Activated CD4-positive, alpha-beta T cell treated with anti-CD3 and anti-CD28 coated beads, Interleukin-2, amount 50 U/mL, for 24 hours (primary cell): ENCODE data around the gene RAB3IL1.
A peak's percentile ranks its signal among the peaks of the same experiment; 100 is the strongest.
"Not testable (repeated sequence)": the region's sequence is repeated elsewhere in the genome, so short reads cannot be mapped to it uniquely, and the experiment has no call there.

Experiments
- DNase-seq, 2 donors: peaks; one replicate each; pipeline ENCODE4 v3.0.0-alpha.2; 2020; ENCODE audit warnings: low read depth in 1 of 2, low spot score in 1 of 2

Gene RAB3IL1

DNA sequence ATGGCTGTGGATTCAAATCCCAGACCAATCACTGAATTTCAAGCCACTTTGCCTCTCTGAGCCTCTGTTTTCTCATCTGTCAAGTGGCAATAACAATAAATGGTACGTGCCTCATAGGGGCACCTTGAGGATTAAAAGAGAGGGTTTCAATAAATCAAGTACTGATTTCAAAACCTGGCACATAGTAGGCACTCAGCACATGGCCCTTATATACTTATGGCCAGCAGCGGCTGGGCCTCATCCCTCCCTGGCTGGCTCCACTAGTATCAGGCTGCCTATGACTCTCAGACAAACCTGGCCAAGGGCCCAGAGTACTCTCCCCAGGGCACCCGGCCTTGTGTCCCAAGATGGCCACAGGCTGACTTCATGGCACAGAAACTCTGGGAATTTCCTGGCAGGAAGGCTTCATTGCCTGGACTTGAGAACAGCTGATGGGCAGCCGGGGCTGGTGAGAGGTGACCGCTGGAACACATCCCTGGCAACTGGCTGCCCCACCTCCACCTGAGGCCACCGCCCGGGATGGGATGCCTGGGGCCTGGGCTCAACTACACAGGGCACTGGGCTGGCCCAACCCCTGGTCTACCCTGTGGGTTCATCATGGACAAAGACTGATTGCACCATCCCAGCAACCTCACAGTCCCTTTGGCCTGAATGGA lies 29.4 kb downstream of the RAB3IL1 start:
- no peak for DNase-seq

GRCh38 chr11:61886643-61887042 lies 30.7 kb downstream of the RAB3IL1 start:
- no peak for DNase-seq

- no peak for DNase-seq
Measured at GRCh38 chr11:61885784-61886580, 31.4 kb downstream of the RAB3IL1 start.

DNA sequence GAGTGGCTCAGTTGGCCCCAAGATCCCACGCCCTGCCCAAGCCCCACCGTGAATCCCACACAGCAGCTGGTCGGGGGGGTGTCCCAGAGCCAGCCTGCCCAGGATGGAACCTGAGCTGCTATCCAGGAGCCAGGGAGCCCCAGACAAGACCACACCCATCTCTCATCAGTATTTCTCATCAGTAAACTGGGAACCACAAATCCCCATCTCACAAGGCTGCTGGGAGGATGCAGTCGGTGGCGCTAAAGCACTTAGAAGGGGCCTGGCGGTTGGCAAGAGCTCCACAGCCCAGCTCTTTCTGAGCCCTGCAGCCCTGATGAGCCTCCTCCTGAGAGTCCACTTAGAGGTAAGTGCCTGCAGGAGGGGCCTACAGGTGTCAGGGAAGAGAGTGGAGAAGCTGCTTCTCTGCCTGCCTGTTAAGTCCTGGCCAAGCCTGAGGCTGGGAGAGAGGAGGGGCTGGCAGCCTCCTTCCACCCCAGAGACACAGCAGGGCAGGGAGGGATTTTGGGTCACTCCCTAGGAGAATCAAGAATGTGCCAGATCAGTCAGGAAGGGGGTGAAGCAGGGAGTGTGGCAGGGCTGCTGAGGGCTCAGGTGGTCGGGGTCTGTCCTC lies 32.1 kb downstream of the RAB3IL1 start:
- DNase-seq = no peak

GRCh38 chr11:61883947-61884346 lies 33.4 kb downstream of the RAB3IL1 start:
- DNase-seq = no peak

- DNase-seq = no peak
Measured at GRCh38 chr11:61883327-61883726, 34.0 kb downstream of the RAB3IL1 start.

DNA sequence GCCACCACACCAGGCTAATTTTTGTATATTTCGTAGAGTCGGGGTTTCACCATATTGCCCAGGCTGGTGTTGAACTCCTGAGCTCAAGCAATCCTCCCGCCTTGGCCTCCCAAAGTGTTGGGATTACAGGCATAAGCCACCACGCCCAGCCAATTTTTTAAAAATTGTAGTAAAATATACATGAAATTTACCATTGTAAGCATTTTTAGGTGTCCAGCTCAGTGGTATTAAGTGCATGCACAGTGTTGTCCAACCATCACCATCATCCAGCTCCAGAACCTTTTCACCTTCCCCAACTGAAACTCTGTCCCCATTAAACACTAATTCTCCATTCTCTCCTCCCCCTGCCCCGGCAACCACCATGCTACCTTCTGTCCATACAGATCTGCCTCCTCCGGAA lies 34.5 kb downstream of the RAB3IL1 start:
- DNase-seq = no peak

DNA sequence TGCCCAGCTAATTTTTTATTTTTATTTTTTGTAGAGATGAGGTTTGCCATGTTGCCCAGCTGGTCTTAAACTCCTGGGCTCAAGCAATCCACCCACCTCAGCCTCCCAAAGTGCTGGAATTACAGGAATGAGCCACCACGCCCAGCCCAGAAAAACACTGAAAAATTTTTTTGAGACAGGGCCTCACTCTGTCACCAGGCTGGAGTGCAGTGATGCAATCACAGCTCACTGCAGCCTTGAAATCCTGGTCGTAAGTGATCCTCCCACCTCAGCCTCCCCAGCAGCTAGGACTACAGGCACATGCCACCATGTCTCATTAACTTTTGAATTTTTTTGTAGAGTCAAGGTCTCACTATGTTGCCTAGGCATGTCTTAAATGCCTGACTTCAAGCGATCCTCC lies 35.1 kb downstream of the RAB3IL1 start:
- DNase-seq = not testable (repeated sequence)

GRCh38 chr11:61881397-61881796 lies 36.0 kb downstream of the RAB3IL1 start:
- no peak for DNase-seq

GRCh38 chr11:61880454-61880853 lies 36.9 kb downstream of the RAB3IL1 start:
- DNase-seq = no peak

- no peak for DNase-seq
Measured at GRCh38 chr11:61880031-61880430, 37.3 kb downstream of the RAB3IL1 start.

GRCh38 chr11:61879152-61879551 lies 38.2 kb downstream of the RAB3IL1 start:
- no peak for DNase-seq

DNA sequence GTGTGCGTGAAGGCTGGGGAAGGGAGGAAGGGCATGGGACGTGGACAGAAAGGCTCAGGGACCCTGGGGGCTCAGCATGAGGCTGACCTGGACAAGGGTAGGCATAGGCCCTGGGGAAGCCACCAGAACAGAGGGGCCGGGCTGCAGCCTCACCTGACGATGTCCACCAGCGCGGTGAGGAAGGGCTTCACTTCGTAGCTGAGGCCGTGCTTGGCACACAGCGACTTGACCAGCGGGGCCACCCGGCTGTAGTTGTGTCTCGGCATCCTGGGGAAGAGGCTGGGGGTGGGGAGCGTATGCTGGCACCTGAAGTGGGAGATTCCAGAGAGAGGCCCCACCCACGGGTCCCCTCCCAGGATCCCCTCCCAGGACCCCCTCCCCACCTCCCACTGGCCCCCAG lies 41.7 kb downstream of the RAB3IL1 start:
- no peak for DNase-seq

GRCh38 chr11:61874853-61875252 lies 42.5 kb downstream of the RAB3IL1 start:
- DNase-seq = no peak

- DNase-seq = no peak
Measured at GRCh38 chr11:61874377-61874809, 43.0 kb downstream of the RAB3IL1 start.

DNA sequence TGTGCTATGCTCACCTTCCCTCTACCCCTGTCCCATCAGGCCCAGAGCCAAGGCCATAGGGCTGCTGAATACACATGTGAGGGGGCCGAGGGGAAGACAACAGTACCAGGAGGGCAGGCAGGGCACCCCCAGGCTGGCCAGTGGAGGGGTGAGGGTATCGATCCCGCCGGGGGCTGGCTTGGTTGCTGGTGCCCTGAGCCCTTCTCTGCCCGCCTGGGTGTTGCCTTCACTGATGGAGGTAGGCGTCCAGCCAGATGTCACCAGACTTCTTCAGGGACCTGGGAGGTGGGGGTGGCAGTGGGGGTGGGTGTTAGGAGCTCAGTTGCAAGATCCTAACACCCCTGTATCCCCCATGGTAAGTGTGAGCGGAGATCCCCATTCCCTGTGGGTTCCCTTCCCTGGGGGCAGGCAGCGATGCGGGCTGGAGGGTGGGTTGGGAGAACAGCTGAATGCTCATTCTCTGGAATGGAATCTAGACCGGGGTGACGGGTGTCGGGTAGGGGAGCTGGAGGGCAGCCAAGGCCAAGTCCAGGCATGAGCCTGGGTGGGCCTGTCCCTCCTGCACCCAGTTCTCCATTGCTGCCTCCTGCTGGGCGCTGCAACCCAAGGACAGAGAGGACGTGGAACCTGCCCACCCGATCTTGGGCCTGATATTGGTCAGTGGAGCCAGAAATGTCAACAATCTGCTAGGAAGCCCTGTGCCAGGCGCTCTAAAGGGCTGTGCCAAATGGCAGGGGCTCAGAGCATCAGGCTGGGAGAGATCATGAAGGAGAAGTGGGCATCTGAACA lies 43.6 kb downstream of the RAB3IL1 start:
- DNase-seq = no peak

GRCh38 chr11:61872935-61873565 lies 44.3 kb downstream of the RAB3IL1 start:
- no peak for DNase-seq

DNA sequence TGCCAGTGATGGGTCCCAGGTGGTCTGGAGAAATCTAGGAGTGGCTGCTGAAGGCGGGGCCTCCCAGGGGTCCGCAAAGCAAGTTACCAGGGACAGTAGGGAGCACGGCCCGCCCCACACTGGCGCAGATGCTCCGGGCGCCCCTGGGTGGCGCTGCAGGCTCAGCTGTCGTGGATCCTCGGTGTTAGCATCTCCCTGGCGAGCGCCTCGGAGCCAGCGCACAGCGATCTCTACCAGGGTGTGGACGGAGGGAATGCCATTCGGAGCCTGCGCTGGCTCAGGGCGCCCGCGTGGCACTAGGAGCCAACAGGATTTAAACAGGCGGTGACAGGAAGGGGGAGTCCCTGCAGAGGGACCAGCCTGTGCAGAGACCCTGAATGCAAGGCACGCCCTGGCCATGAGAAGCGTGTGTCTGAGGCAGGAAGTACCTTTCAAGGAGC lies 46.2 kb downstream of the RAB3IL1 start:
- peak; percentile 35 to 43 for DNase-seq

DNA sequence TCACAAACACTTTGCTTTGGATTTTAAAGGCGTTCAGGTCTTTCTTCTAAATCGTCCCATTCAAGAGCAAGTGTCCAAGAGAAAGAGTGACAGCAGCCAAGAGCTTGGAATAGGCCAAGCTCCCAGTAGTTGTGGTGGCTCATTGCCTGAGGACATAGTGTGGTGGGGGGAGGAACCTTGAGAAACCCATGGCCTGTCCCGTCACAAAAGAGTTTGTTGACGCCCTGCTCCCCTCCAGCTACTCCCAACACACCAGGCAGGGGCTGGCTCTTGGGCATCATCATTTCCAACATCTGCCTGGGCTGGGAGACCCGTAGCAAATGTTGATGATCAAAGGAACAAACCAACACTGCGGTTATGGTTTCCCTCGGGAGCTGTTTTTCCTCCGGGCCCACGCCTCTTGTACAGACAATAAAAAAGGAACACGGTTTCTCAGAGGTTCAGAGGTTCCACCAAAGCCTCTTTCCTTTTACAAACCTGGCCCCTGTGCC lies 46.8 kb downstream of the RAB3IL1 start:
- no peak for DNase-seq

DNA sequence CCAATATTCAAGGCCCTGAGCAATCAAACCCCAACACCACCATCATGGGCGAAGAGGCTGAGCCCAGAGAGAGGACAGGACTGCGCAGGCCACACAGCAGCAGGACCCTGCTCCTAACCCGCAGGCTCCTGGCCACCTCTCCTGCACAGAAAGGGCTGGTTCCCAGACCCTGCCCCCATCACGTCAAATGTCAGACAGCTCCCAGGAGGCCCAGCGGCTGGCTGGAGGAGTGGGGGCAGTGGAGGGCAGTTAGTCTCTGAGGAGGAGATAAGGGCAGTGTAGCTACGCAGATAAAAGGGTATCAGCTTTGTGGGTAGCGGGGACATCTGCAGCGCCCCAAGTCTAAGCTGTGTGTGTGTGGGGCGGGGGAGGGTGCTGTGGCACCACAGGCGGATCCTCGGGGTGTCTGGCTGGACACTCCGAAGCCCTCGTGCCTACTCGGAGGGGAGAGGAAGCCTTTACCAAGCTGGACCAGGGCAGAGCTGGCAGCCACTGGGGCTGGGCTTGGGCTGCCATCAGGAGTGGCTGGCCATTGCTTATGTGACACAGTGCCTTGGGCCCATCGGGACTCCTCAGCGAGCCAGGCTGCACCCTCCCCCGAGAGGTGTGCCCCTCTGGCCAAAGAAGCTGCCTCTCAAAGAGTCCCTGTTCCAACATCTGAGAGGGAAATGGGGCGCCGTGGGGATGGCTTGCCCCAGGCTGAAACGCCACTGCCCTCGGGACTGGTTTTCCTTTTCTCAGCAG lies 47.5 kb downstream of the RAB3IL1 start:
- DNase-seq = no peak
